HG02943 (cell line): Measurements from ENCODE around the gene BTD.

Source experiments
- ATAC-seq: cut with Tn5 transposase; IDR thresholded peaks from one replicate; pipeline ENCODE4 v1.9.1; 2021; ENCODE audit warnings: mild to moderate bottlenecking, low read depth, moderate library complexity; ENCODE audit not compliant: unreplicated experiment

Gene BTD

GRCh38 chr3:15660055-15660935, 58.8 kb downstream of the BTD start:
- ATAC-seq = no peak

- no peak for ATAC-seq
Observed at GRCh38 chr3:15664144-15664543, 62.6 kb downstream of the BTD start.

- no peak for ATAC-seq
Observed at GRCh38 chr3:15665510-15666150, 64.1 kb downstream of the BTD start.

- no peak for ATAC-seq
Observed at GRCh38 chr3:15666277-15666676, 64.7 kb downstream of the BTD start.

- ATAC-seq = no peak
Observed at GRCh38 chr3:15667484-15667883, 65.9 kb downstream of the BTD start.

GRCh38 chr3:15673536-15673935, 72.0 kb downstream of the BTD start:
- no peak for ATAC-seq

GRCh38 chr3:15676259-15676658, 74.7 kb downstream of the BTD start:
- no peak for ATAC-seq

- ATAC-seq = no peak
Observed at GRCh38 chr3:15679306-15679705, 77.8 kb downstream of the BTD start.

- no peak for ATAC-seq
Observed at GRCh38 chr3:15681668-15682067, 80.1 kb downstream of the BTD start.

- ATAC-seq = no peak
Observed at GRCh38 chr3:15682561-15683185, 81.1 kb downstream of the BTD start.

GRCh38 chr3:15683253-15683652, 81.7 kb downstream of the BTD start:
- no peak for ATAC-seq

GRCh38 chr3:15685927-15686326, 84.4 kb downstream of the BTD start:
- no peak for ATAC-seq

GRCh38 chr3:15690230-15690629, 88.7 kb downstream of the BTD start:
- ATAC-seq = no peak

GRCh38 chr3:15690748-15691147, 89.2 kb downstream of the BTD start:
- no peak for ATAC-seq

GRCh38 chr3:15693355-15693754, 91.8 kb downstream of the BTD start:
- no peak for ATAC-seq

GRCh38 chr3:15694628-15695027, 93.1 kb downstream of the BTD start:
- ATAC-seq = no peak
